ENCODE results near the gene BTBD9.

GRCh38 chr6:38593409-38593808, 46.3 kb downstream of the BTBD9 start:
- no peak for TF ChIP-seq ZFP30 (CRISPR knock-in tag; IDR thresholded peaks at IDR 0.05)
- no peak for TF ChIP-seq CSDC2 (CRISPR knock-in tag; IDR thresholded peaks at IDR 0.05)
- TF ChIP-seq POU6F1 (CRISPR knock-in tag; IDR thresholded peaks at IDR 0.05; ENCODE audit: borderline replicate concordance, low read depth), result no peak
- TF ChIP-seq ARNTL (CRISPR knock-in tag; IDR thresholded peaks at IDR 0.05; ENCODE audit: borderline replicate concordance, low read depth), result no peak
- TF ChIP-seq PATZ1 (CRISPR knock-in tag; IDR thresholded peaks at IDR 0.05; ENCODE audit: borderline replicate concordance), result no peak
- no peak for TF ChIP-seq CSRNP3 (CRISPR knock-in tag; IDR thresholded peaks at IDR 0.05)
- no peak for TF ChIP-seq ZNF565 (CRISPR knock-in tag; conservative IDR thresholded peaks at IDR 0.05; ENCODE audit: low read depth)
- TF ChIP-seq CREB5 (CRISPR knock-in tag; IDR thresholded peaks at IDR 0.05; ENCODE audit: low read depth), result no peak
- no peak for TF ChIP-seq BACH2 (CRISPR knock-in tag; IDR thresholded peaks at IDR 0.05; ENCODE audit: borderline replicate concordance)
- TF ChIP-seq OSR1 (CRISPR knock-in tag; IDR thresholded peaks at IDR 0.05), result no peak
- no peak for TF ChIP-seq ZFP3 (CRISPR knock-in tag; IDR thresholded peaks at IDR 0.05)
